ES-I3 (cell line): ENCODE results near the gene POP5.
"Not testable (repeated sequence)": the region's sequence is repeated elsewhere in the genome, so short reads cannot be mapped to it uniquely, and the experiment has no call there.

Experiments used
- H3K36me3 ChIP-seq: 2 replicates; pipeline ENCODE4 v1.6.1; 2013; ENCODE audit warnings: mild to moderate bottlenecking, low read length, control low read depth, moderate library complexity; ENCODE audit not compliant: insufficient read depth
- H3K4me1 ChIP-seq: 2 replicates; pipeline ENCODE4 v1.6.1; 2013; ENCODE audit warnings: mild to moderate bottlenecking, control low read depth, low read length; ENCODE audit not compliant: insufficient read depth
- H3K9ac ChIP-seq: 2 replicates; pipeline ENCODE4 v1.6.1; 2013; ENCODE audit warnings: low read depth, mild to moderate bottlenecking, low read length, moderate library complexity
- H3K9me3 ChIP-seq: 2 replicates; pipeline ENCODE4 v1.6.1; 2013; ENCODE audit warnings: mild to moderate bottlenecking, low read length, moderate library complexity; ENCODE audit not compliant: control insufficient read depth, insufficient read depth

POP5 gene, protein sequence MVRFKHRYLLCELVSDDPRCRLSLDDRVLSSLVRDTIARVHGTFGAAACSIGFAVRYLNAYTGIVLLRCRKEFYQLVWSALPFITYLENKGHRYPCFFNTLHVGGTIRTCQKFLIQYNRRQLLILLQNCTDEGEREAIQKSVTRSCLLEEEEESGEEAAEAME

DNA sequence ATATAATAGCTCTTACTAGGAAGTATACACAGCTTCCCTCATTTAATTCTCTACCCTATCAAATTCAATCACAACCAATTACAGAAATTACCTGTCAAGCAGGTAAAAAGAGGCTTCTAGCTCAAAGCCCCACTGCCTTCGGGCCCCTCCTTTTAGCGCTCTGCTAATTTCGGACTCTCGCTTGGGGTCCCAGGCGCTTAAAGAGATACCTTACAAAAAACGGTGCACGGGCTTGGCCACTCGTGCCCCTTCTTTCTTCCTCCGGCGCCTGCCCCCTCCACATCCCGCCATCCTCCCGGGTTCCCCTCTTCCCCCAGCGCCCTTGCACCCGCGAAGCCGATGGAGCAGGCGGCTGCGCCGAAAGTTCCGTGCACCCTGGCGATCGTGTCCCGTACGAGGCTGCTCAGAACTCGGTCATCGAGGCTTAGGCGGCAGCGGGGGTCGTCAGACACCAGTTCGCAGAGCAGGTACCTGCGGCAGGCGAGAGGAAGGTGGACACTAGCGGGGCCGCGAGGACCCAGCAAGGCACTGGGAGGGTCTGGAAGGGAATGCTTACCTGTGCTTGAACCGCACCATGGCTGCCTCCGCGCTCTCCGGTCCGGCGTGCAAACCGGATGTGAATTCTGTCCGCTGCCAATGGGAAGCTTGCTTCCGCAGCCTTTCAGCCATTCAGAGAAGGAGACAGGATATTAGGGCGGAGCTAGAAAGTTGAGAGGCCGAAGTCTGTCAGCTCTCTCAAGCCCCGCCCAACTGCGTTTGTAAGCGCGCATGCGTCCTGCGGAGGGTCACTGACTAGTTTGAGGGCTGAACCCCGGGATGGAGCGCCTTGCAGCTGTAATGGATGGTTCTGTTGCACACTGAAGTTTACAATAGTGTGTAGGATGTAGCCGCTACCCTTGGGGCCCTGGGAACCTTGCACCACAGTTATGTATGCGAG is at the start of gene POP5:
TSS of gene POP5 (minus strand) at position 616 of the 937 bp plus-strand sequence. CDS start at position 576, 40 bp downstream.
- H3K9ac ChIP-seq, result peak within 1 kb of the TSS; percentile 76
- no peaks in the 10 kb centered on the region for H3K9me3 ChIP-seq
- H3K36me3 ChIP-seq, result peaks cover 20% of the 10 kb centered on the region
- H3K4me1 ChIP-seq, result no peaks in the 10 kb centered on the region

DNA sequence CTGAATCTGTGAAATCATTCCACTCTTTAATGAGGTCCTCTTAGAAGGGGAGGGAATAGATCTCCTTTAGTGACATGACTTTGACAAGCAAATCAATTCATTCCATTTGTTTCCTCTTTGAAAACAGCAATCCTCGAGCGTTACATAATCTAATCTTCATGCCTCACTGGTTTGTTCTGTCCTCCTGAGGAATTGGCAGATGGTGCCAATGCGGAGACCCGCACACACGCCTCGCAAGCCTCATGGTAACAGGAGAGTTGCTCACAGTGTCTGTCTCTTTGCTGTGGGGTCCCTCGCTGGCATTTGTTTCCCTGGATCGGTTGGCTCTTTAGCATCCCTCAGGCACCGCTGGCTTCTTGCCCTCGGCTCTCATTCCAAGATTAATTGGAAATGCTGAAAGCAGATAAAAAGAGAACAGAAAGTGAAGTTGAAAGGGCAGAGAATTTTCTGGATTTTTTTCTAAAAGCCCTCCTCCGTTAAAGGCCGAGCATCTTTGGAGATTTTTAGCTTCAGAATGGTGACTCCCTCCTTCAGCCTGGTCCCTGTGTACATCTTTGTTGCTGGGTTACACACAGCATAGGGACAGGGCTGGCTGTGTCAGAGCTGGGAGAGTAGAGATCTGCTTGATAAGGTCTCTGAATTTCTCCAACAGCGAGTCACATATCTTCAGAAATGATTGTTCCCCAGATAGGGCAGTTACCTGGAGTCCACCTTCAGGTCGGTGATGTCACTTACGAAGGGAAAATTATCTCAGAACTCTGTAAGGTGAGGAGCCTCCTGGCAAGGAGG is 49.1 kb upstream of the POP5 start:
- Histone ChIP-seq H3K4me1 (no peaks in the 10 kb centered on the region), H3K36me3 (no peaks in the 10 kb centered on the region), H3K9ac (no peak overlapping the region), H3K9me3 (no peaks in the 10 kb centered on the region)

DNA sequence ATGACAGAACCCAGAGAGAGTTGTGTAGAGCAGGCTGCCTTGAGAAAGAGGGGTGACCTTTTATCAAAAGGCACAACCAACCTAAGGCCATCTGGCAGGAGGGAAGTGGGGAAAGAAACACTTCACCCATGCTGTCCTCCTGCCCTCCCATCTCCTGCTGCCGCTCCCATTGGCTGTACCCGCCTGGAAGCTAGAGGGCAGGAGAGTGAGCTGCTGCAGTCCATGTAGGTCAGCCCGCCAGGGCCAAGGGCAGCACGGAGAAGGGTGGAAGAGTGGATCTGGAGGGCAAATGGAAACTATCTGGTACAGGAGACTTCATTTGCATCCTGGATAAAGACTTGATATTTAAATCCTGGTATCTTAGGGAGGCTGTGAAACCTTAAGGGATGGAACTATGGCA is 47.7 kb upstream of the POP5 start:
- no peak overlapping the region for H3K9ac ChIP-seq
- no peaks in the 10 kb centered on the region for H3K9me3 ChIP-seq
- no peaks in the 10 kb centered on the region for H3K36me3 ChIP-seq
- no peaks in the 10 kb centered on the region for H3K4me1 ChIP-seq

DNA sequence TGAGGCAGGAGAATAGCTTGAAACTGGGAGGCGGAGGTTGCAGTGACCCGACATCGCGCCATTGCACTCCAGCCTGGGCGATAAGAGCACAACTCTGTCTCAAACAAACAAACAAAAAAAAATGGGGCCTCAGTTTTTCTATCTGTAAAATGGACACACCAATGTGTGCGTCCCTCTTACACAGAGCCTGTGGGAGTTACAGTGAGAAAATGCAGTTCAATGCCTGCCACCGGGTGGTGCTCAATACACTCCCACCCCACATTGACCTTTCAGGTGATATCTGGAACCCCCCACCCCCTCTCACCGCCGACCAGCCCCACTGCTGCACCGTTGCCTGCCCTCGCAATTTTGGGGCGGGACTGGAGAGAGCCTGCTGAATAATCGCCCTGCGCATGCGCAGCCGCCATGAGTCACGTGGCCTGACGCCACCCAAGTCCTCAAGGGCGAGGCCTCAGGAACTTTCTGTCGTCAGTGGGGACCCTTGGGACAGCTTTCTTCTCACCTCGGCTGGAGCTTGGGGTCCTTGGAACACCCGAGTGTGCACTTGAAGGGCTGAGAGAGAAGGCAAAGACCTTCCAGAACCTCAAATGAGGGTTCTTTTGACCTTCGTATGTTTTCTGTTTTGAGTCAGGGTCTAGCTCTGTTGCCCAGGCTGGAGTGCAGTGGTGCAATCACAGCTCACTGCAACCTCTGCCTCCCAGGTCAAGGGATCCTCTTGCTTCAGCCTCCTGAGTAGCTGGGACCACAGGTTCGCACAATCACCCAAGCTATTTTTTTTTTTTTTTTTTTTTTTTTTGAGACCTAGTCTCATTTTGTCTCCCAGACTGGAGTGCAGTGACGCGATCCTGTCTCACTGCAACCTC is 44.6 kb upstream of the POP5 start:
- Histone ChIP-seq H3K9ac (no peak overlapping the region), H3K4me1 (no peaks in the 10 kb centered on the region), H3K36me3 (no peaks in the 10 kb centered on the region), H3K9me3 (no peaks in the 10 kb centered on the region)

DNA sequence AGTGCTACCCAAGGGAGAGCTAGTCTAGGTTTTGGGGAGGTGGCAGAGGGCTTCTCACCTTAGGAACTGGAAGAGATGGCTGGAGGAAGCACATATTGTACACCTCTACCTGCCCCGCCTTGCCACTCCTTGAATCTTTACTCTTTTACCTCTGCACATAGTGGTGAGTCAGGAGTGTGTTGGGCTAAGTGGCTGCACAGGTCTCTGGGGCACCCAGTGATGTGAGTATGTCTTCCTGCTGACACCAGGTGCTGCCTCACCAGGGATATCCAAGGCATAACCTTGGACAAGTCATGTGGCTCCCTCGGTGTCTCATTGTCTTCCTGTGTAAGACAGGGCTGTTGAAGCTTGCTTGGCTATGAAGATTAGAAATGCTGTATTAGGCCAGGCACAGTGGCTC is 39.4 kb upstream of the POP5 start:
- no peaks in the 10 kb centered on the region for H3K36me3 ChIP-seq
- H3K9ac ChIP-seq, result no peak overlapping the region
- H3K9me3 ChIP-seq, result no peaks in the 10 kb centered on the region
- 0 out of 2 replicates have a peak, but pooled peaks cover 5% of the 10 kb centered on the region for H3K4me1 ChIP-seq

DNA sequence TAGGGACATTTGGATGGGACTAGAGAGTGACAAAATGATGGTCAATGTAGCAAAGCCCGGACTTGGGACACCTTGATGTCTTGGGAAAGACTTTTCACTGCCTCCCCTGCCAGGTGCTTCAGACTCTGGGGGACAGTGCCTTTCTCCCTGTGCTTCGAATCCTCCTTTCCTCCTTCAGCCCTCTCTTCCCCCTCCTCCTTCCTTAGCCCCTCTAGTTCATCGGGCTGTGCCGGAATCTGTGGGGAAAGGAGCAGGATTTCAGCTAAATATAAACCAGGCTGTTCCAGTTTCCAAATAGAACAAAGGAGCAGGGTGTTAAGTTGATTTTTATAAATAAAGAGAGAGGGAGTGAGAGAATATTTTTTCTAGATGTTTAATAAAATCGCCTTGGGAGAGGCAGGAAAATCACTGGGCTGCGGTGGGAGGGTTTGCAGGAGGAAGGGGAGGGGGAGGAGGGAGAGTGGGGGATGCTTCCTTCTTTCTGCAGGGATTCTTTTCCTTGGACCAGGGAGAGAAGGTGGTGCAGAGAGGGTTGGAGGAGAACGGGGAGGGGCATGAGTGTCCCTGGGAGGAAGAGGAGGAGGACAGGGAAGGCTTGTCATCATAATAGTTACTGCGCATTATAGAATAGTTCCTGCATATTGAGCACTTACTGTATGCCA is 37.9 kb upstream of the POP5 start:
- no peaks in the 10 kb centered on the region for H3K36me3 ChIP-seq
- H3K9me3 ChIP-seq, result no peaks in the 10 kb centered on the region
- H3K4me1 ChIP-seq, result 0 out of 2 replicates have a peak, but pooled peaks cover 5% of the 10 kb centered on the region
- H3K9ac ChIP-seq, result peak overlapping the region; percentile 4; the same call in 1 of the 2 replicates

DNA sequence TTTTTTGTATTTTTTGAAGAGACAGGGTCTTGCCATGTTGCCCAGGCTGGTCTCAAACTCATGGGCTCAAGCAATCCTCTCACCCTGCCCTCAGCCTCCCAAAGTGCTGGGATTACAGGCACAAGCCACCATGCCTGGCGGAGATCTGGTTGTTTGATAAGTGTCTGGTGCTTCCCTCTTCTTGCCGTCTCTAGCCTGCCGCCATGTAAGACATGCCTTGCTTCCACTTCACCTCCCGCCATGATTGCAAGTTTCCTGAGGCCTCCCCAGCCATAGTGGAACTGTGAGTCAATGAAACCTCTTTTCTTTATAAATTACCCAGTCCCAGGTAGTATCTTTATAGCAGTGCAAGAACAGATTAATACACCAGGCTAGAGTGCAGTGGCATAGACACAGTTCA is 36.6 kb upstream of the POP5 start:
- H3K9ac ChIP-seq, H3K36me3 ChIP-seq, H3K9me3 ChIP-seq, H3K4me1 ChIP-seq: not testable (repeated sequence)

DNA sequence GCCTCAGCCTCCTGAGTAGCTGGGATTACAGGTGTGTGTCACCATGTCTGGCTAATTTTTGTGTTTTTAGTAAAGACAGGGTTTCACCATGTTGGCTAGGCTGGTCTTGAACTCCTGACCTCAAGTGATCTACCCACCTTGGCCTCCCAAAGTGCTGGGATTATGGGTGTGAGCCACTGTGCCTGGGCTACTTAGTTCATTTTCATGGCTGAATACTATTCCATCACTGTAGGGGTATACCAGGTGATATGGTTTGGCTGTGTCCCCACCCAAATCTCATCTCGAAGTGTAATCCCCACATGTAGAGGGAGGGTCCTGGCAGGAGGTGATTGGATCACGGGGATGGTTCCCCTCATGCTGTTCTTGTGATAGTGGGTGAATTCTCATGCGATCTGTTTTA is 36.0 kb upstream of the POP5 start:
- H3K9me3 ChIP-seq, H3K36me3 ChIP-seq, H3K4me1 ChIP-seq, H3K9ac ChIP-seq: not testable (repeated sequence)

DNA sequence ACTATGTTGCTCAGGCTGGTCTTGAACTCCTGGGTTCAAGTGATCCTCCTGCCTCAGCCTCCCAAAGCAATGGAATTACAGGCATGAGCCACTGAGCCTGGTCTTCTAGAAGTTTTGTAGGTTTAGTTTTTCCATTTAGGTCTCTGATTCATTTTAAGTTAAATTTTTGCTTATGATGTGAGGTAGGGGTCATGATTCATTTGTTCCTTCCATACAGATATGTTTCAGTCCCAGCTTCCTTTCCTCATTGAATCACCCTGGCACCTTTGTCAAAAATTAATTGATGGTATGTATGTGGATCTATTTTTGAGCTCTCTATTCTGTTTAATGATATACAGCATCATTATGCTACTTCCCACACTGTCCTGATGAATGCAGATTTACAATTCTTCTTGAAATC is 33.6 kb upstream of the POP5 start:
- H3K9me3 ChIP-seq, result no peaks in the 10 kb centered on the region
- H3K9ac ChIP-seq, result no peak overlapping the region
- no peaks in the 10 kb centered on the region for H3K36me3 ChIP-seq
- 0 out of 2 replicates have a peak, but pooled peaks cover 5% of the 10 kb centered on the region for H3K4me1 ChIP-seq

DNA sequence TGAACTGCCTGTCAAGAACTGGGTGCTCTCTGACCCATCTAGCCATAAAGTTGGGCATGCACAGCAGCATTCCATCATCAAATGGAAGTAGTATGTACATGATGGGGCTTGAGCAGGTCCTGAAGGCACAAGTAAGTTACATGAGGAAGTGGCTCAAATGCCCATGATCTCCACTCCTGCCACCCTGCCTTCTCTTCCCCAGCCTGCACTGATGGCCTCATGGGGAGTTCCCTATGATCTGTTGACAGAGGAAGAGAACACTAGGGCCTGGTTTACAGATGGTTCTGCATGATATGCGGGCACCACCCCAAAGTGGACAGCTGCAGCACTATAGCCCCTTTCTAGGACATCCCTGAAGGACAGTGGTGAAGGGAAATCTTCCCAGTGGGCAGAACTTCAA is 30.3 kb upstream of the POP5 start:
- H3K9ac ChIP-seq, H3K36me3 ChIP-seq, H3K9me3 ChIP-seq, H3K4me1 ChIP-seq: not testable (repeated sequence)

DNA sequence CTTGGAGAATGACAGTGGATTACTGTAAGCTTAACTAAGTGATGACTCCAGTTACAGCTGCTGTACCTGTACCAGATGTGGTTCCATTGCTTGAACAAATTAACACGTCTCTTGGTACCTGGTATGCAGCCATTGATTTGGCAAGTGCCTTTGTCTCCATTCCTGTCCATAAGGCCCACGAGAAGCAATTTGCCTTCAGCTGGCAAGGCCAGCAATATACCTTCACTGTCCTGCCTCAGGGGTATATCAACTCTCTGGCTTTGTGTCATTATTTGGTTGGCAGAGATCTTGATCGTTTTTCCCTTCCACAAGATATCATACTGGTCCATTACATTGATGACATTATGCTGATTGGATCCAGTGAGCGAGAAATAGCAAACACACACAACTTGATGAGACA is 29.4 kb upstream of the POP5 start:
- H3K4me1 ChIP-seq, result no peaks in the 10 kb centered on the region
- H3K9me3 ChIP-seq, result no peaks in the 10 kb centered on the region
- no peak overlapping the region for H3K9ac ChIP-seq
- no peaks in the 10 kb centered on the region for H3K36me3 ChIP-seq

DNA sequence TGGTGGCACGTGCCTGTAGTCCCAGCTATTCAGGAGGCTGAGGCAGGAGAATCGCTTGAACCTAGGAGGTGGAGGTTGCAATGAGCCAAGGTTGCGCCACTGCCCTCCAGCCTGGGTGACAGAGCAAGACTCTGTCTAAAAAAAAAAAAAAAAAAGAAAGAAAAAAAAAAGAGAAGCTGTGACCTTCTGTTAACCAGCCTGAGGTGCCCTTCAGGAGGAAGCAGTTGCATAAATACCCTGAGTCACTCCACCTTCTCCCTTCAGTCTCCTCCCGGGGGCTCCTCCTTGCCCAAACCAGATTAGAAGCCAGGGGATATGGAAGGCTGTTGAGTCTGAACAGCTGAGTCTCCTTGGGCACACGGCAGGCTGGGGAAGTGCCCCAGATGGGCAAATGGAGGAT is 21.2 kb upstream of the POP5 start:
- H3K9me3 ChIP-seq, H3K9ac ChIP-seq, H3K36me3 ChIP-seq: not testable (repeated sequence)
- peaks cover 34% of the 10 kb centered on the region for H3K4me1 ChIP-seq

DNA sequence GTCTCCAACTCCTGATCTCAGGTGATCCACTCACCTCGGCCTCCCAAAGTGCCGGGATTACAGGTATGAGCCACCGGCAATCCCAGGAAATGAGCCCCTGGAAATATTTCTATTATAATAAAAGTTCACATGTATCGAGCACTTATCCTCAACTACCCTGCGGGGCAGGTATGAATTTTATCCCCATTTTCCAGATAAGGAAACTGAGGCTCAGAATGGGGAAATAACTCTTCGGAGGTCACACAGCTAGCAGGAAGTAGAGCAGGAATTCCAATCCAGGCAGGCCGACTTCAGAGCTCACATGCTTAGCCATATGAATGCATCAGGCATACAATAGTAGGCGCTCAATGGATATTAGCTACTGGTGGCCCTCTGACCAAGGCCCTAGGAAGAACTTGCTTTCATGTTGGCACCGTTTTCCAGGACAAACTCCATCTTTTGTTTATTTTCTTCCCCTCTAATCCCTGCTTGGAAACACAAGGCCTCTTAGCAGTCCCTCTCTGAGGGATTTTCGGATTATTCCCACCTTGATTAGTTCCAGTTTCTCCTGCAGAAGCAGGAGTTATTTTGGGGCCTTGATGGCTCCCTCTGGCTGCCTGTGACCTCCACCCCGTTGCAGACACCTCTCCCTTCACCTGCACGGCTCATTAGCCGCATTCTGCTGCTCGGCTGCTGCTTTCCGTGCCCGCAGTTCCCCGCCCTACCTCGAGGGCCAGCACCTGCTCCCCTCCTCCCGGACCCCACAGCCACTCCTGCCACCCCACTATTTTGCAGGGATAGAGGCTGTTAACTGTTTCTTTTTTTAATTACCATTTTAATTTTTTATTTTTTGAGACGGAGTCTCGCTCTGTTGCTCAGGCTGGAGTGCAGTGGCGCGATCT is 18.7 kb upstream of the POP5 start:
- H3K9ac ChIP-seq, result peak overlapping the region; percentile 3; the same call in 1 of the 2 replicates

More for the DNA sequence above, 18.7 kb upstream of the POP5 start:
- H3K4me1 ChIP-seq, result peaks cover 34% of the 10 kb centered on the region
- H3K36me3 ChIP-seq, result no peaks in the 10 kb centered on the region
- H3K9me3 ChIP-seq, result no peaks in the 10 kb centered on the region
